Loucy (cell line): ENCODE data around the gene ARID1B.

Source experiments
- H2AFZ ChIP-seq: fragments of 200-600 bp; sonication (generic); 2 replicates; pipeline ENCODE4 v1.6.0; 2016; ENCODE audit warnings: antibody characterized with exemption, mild to moderate bottlenecking, low read length, moderate library complexity
- H3F3A ChIP-seq: fragments of 200-600 bp; 2 replicates; pipeline ENCODE4 v1.6.0; 2016; ENCODE audit warnings: antibody characterized with exemption, low read depth, mild to moderate bottlenecking
- H3K27me3 ChIP-seq: fragments of 200-600 bp; sonication (generic); 2 replicates; pipeline ENCODE4 v1.6.1; 2014; ENCODE audit warnings: low read length, mild to moderate bottlenecking; ENCODE audit not compliant: insufficient read depth, poor library complexity, severe bottlenecking
- H3K36me3 ChIP-seq: fragments of 200-600 bp; sonication (generic); 2 replicates; pipeline ENCODE4 v1.6.1; 2016; ENCODE audit warnings: low read length; ENCODE audit not compliant: insufficient read depth
- H3K4me1 ChIP-seq: fragments of 200-600 bp; sonication (generic); 2 replicates; pipeline ENCODE4 v1.5.1; 2014; ENCODE audit warnings: low read length, mild to moderate bottlenecking; ENCODE audit not compliant: insufficient read depth, poor library complexity, severe bottlenecking
- H3K4me2 ChIP-seq: fragments of 200-600 bp; sonication (generic); 2 replicates; pipeline ENCODE4 v1.6.0; 2014; ENCODE audit warnings: antibody characterized with exemption, low read length, low read depth, mild to moderate bottlenecking; ENCODE audit not compliant: poor library complexity, severe bottlenecking
- H3K4me3 ChIP-seq: fragments of 200-600 bp; sonication (generic); 2 replicates; pipeline ENCODE4 v1.5.1; 2014; ENCODE audit warnings: low read length, mild to moderate bottlenecking, mixed read lengths; ENCODE audit not compliant: poor library complexity, severe bottlenecking
- H3K79me2 ChIP-seq: fragments of 200-600 bp; sonication (generic); 2 replicates; pipeline ENCODE4 v1.6.1; 2014; ENCODE audit warnings: low read length; ENCODE audit not compliant: insufficient read depth
- H3K9ac ChIP-seq: fragments of 200-600 bp; sonication (generic); 2 replicates; pipeline ENCODE4 v1.6.0; 2014; ENCODE audit warnings: mild to moderate bottlenecking, low read depth, low read length, moderate library complexity; ENCODE audit not compliant: poor library complexity, severe bottlenecking
- H3K9me2 ChIP-seq: fragments of 200-600 bp; sonication (generic); replicated peaks from 2 replicates; pipeline ENCODE4 v1.6.1; 2016; ENCODE audit warnings: low read depth, low read length, mixed read lengths
- H3K9me3 ChIP-seq: fragments of 200-600 bp; sonication (generic); 2 replicates; pipeline ENCODE4 v1.6.1; 2014; ENCODE audit warnings: mild to moderate bottlenecking, antibody characterized with exemption, low read length, low read depth; ENCODE audit not compliant: insufficient read depth
- H4K20me1 ChIP-seq: fragments of 200-600 bp; sonication (generic); 2 replicates; pipeline ENCODE4 v1.6.0; 2014; ENCODE audit warnings: antibody characterized with exemption, low read length, mild to moderate bottlenecking; ENCODE audit not compliant: insufficient read depth, poor library complexity, severe bottlenecking
- CTCF ChIP-seq: fragments of 200-600 bp; sonication (generic); conservative IDR thresholded peaks from 2 replicates; pipeline ENCODE4 v1.5.1; 2014; ENCODE audit warnings: mild to moderate bottlenecking, antibody characterized with exemption, low read length
- EZH2phosphoT487 ChIP-seq: fragments of 200-600 bp; IDR thresholded peaks from 2 replicates; pipeline ENCODE4 v1.6.1; 2018; ENCODE audit warnings: antibody characterized with exemption, mild to moderate bottlenecking, moderate library complexity, borderline replicate concordance

The ARID1B gene

GRCh38 chr6:156760377-156760776 is 16.8 kb upstream of the ARID1B start:
- no peaks in the 10 kb centered on the region for H3K79me2 ChIP-seq
- no peaks in the 10 kb centered on the region for H3K36me3 ChIP-seq
- no peaks in the 10 kb centered on the region for H3K27me3 ChIP-seq
- TF ChIP-seq EZH2phosphoT487 (no peak), CTCF (no peak)
- no peaks in the 10 kb centered on the region for H3K4me1 ChIP-seq
- no peaks in the 10 kb centered on the region for H3K9me2 ChIP-seq
- no peak overlapping the region for H3K4me3 ChIP-seq
- no peaks in the 10 kb centered on the region for H4K20me1 ChIP-seq
- no peak overlapping the region for H2AFZ ChIP-seq
- no peaks in the 10 kb centered on the region for H3K9me3 ChIP-seq
- no peak overlapping the region for H3K9ac ChIP-seq
- H3F3A ChIP-seq = no peaks in the 10 kb centered on the region
- no peak overlapping the region for H3K4me2 ChIP-seq

- H3K9me2 ChIP-seq = no peaks in the 10 kb centered on the region
- no peaks in the 10 kb centered on the region for H3K36me3 ChIP-seq
- no peaks in the 10 kb centered on the region for H3K27me3 ChIP-seq
- no peak overlapping the region for H3K9ac ChIP-seq
- no peak overlapping the region for H3K4me2 ChIP-seq
- H3K79me2 ChIP-seq = no peaks in the 10 kb centered on the region
- no peaks in the 10 kb centered on the region for H3K9me3 ChIP-seq
- no peak overlapping the region for H3K4me3 ChIP-seq
- H4K20me1 ChIP-seq = no peaks in the 10 kb centered on the region
- no peaks in the 10 kb centered on the region for H3F3A ChIP-seq
- H2AFZ ChIP-seq = no peak overlapping the region
- H3K4me1 ChIP-seq = no peaks in the 10 kb centered on the region
- TF ChIP-seq CTCF (no peak), EZH2phosphoT487 (no peak)
Observed at GRCh38 chr6:156762547-156762946, 14.6 kb upstream of the ARID1B start.

GRCh38 chr6:156765117-156765516 is 12.1 kb upstream of the ARID1B start:
- H3F3A ChIP-seq = no peaks in the 10 kb centered on the region
- H3K4me2 ChIP-seq = no peak overlapping the region
- TF ChIP-seq CTCF = no peak
- TF ChIP-seq EZH2phosphoT487 = no peak
- no peaks in the 10 kb centered on the region for H3K9me2 ChIP-seq
- H4K20me1 ChIP-seq = no peaks in the 10 kb centered on the region
- no peaks in the 10 kb centered on the region for H3K9me3 ChIP-seq
- H2AFZ ChIP-seq = no peak overlapping the region
- H3K9ac ChIP-seq = no peak overlapping the region
- no peaks in the 10 kb centered on the region for H3K4me1 ChIP-seq
- no peak overlapping the region for H3K4me3 ChIP-seq
- no peaks in the 10 kb centered on the region for H3K36me3 ChIP-seq
- no peaks in the 10 kb centered on the region for H3K79me2 ChIP-seq
- H3K27me3 ChIP-seq = no peaks in the 10 kb centered on the region
